SK-N-SH treated with all-trans-retinoic acid at 6 μM for 48 hours (cell line): Measurements from ENCODE around the gene CTNNBL1.

Experiments
- ZC3H10 ChIP-seq: fragments of 250-450 bp; sonication (Bioruptor Pico); IDR thresholded peaks from 2 replicates; pipeline ENCODE4 v1.5.1; 2021; ENCODE audit warnings: mild to moderate bottlenecking, moderate library complexity
- ZFP30 ChIP-seq: fragments of 450-650 bp; formaldehyde crosslinking; IDR thresholded peaks from 2 replicates; pipeline ENCODE4 v1.5.0; 2022; ENCODE audit warnings: mild to moderate bottlenecking, moderate library complexity

- TF ChIP-seq ZFP30 (CRISPR knock-in tag) (no peak), ZC3H10 (no peak)
These were observed 104.5 kb downstream of the CTNNBL1 start for GRCh38 chr20:37798312-37798711.
